DMS114 treated with DMSO at 0.1 percent for 48 hours (cell line): Measurements from ENCODE around the gene TMEM81.

Experiments used
- DNase-seq: peaks from one replicate; lab custom pipeline; 2025; ENCODE audit not compliant: unreplicated experiment; lab: John Stamatoyannopoulos, UW

The TMEM81 gene

GRCh38 chr1:205077158-205077933 is 6.9 kb downstream of the TMEM81 start:
- no peak for DNase-seq

DNA sequence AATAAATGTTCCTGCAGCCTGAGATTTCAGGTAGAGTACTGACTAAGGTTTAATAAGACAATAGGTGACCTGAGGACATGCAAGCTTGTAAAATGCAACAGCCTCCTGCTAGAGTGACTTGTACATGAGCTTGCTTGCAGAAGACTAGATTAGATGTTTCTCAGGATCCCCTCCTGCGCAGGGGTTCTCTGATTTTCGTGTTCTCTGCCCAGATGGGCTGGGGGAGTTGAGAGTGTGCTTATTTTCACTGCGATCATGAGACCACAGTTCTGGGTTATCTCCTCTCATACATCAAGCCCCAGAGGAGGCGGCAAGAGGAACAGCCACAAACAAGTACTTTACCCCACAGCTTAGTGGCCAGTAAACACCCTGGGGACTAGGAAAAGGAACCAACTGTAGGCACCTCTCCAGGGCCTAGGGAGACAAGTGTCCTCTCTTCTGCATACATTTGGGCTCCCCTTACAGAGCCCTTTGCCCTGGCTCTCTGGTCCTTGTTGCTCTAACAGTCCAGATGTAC is 8.0 kb downstream of the TMEM81 start:
- no peak for DNase-seq

GRCh38 chr1:205075642-205076155 is 8.6 kb downstream of the TMEM81 start:
- DNase-seq, result no peak

DNA sequence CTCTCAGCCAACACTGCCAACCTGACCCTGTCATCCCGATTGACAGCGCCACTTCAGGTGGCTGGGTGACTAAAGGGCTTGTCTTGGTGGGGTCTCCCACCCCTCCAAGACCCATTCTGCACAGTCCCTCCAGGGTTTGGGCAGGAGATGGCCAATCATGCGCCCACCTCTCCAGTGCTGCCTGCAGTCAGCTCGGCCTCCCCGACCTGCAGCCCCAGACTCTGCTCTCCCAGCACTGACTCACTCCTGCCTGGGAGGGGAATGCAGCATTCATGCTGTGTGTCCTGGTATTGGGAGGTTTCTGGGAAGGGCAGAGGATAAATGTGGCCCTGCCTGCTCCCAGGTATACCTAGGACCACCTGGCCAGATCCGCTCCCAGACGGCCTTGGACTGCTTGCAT is 9.7 kb downstream of the TMEM81 start:
- no peak for DNase-seq

GRCh38 chr1:205074084-205074483 is 10.2 kb downstream of the TMEM81 start:
- no peak for DNase-seq

DNA sequence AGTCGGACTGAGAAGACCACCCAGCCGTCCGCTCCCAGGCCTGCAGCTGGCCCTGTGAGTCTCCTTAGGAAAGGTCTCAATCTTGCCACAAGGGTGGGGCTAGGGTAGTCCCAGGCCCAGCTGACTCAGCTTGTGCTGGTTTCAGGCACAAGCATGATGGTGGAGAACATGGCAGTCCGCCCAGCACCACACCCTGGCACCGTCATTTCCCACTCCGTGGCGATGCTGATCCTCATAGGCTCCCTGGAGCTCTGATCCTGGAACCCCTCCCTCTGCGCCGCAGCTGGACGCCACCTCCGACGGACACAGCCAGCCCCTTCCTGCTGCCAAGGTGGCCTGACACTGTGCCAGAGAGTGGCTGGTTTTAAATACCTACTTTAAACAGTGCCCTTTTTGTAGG is 10.7 kb downstream of the TMEM81 start:
- no peak for DNase-seq

GRCh38 chr1:205072881-205073280 is 11.4 kb downstream of the TMEM81 start:
- no peak for DNase-seq

- DNase-seq, result no peak
These were observed 12.0 kb downstream of the TMEM81 start for GRCh38 chr1:205072286-205072685.

- no peak for DNase-seq
These were observed 12.5 kb downstream of the TMEM81 start for GRCh38 chr1:205071801-205072200.

DNA sequence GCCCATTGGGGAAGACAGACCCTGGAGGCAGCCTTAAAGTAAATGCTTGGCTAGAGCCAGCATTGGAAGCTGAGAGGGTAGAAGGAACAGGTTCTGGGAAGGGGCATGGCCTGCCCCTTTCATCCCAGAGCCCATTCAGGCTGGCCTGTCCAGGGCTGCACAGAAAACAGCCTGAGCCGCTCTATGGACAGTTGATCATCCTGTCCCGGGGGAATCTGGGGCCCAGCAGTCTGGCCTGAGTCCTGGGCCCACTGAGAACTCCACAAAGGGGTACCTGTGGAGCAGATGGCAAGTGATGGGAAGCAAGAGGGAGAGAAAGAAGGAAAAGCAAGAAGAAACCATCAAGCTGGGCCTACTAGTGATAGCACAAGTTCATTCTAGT is 13.2 kb downstream of the TMEM81 start:
- no peak for DNase-seq

- DNase-seq, result no peak
These were observed 14.7 kb downstream of the TMEM81 start for GRCh38 chr1:205069371-205070125.

- DNase-seq, result no peak
These were observed 15.7 kb downstream of the TMEM81 start for GRCh38 chr1:205068457-205069040.

GRCh38 chr1:205068001-205068400 is 16.3 kb downstream of the TMEM81 start:
- DNase-seq, result no peak

GRCh38 chr1:205067031-205067430 is 17.2 kb downstream of the TMEM81 start:
- DNase-seq, result no peak

GRCh38 chr1:205066141-205066818 is 18.0 kb downstream of the TMEM81 start:
- DNase-seq, result no peak

GRCh38 chr1:205065666-205066065 is 18.6 kb downstream of the TMEM81 start:
- DNase-seq, result no peak

GRCh38 chr1:205064741-205065316 is 19.4 kb downstream of the TMEM81 start:
- DNase-seq, result no peak

DNA sequence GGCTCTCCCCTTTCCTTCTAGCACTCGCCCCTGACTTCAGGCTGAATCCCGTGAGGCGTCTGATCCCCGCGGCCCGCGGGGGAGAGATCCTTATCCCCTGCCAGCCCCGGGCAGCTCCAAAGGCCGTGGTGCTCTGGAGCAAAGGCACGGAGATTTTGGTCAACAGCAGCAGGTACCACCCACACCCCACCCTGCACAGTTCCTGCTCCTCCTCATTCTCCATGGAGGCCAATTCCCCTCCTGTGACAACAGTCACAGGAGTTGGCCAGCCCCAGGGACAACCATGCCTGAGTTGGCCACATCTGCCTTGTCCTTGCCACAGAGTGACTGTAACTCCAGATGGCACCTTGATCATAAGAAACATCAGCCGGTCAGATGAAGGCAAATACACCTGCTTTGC is 20.0 kb downstream of the TMEM81 start:
- DNase-seq, result no peak

DNA sequence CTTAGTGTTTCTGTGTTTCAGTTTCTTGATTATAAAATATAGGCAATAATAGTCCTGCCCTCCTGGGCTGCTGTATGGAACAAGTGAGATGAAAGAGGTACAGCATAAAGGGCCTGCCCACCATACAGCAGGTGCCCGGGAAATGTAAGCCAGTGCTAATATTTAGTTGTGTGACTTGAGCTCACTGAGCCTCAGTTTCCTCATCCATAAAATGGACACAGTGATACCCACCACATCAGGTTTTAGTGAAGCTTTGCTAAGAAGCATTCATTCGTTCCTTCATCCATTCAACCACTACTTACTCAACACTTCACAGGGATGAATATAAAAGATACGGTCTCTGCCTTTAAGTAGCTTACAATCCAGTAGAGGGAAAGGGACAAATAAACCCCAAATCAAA is 21.4 kb downstream of the TMEM81 start:
- no peak for DNase-seq

DNA sequence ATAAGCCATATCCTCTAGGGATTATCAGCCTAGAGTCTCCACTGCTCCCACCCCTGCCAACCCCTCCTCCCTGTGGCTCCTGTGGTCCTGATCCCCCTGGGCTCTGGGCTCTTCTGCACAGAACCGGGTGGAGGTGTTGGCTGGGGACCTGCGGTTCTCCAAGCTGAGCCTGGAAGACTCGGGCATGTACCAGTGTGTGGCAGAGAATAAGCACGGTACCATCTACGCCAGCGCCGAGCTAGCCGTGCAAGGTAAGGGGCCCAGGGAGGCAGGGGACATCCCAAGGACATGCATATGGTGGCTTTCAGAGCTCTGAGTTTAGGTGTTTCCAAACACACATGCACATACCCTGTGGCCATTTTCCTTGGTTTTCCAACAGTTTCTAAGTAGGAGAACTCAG is 21.9 kb downstream of the TMEM81 start:
- DNase-seq, result no peak

DNA sequence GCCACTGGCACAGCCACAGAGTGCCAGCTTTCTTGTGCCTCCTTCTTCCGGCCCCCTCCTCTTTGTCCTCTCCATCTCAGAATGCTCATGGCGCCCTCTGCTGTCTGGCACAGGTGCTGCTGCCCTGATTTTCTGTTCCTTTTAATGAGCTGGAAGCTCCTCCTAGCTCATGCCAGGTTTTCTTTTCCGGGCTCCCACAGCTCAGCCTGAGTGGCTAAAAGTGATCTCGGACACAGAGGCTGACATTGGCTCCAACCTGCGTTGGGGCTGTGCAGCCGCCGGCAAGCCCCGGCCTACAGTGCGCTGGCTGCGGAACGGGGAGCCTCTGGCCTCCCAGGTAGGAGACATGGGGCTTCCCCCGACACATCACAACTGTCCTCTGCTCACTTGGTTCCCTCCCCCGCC is 22.6 kb downstream of the TMEM81 start:
- peak; percentile 44 for DNase-seq
